Epithelial cell of prostate (primary cell): ENCODE measurements around the gene NCOA3.

Experiments
- DNase-seq: peaks from one replicate; pipeline ENCODE4 v3.0.0-alpha.2; 2011; ENCODE audit warnings: low read depth, low spot score
- H3K27ac ChIP-seq: fragments of 450-650 bp; 2 replicates; pipeline ENCODE4 v1.5.1; 2017; ENCODE audit warnings: mild to moderate bottlenecking

NCOA3 gene

GRCh38 chr20:47672886-47673670 lies 171.4 kb downstream of the NCOA3 start:
- no peak overlapping the region for H3K27ac ChIP-seq
- no peak for DNase-seq

- DNase-seq, result no peak
- H3K27ac ChIP-seq, result no peak overlapping the region
Observed at GRCh38 chr20:47673671-47673955, 171.9 kb downstream of the NCOA3 start.

- no peak overlapping the region for H3K27ac ChIP-seq
- no peak for DNase-seq
Observed at GRCh38 chr20:47674145-47674544, 172.5 kb downstream of the NCOA3 start.

- no peak overlapping the region for H3K27ac ChIP-seq
Observed at GRCh38 chr20:47674686-47675085, 173.0 kb downstream of the NCOA3 start.

GRCh38 chr20:47675190-47676142 lies 173.8 kb downstream of the NCOA3 start:
- no peak for DNase-seq
- H3K27ac ChIP-seq, result no peak overlapping the region

More at GRCh38 chr20:47674686-47675085, 173.0 kb downstream of the NCOA3 start:
- DNase-seq, result no peak

- no peak for DNase-seq
- H3K27ac ChIP-seq, result no peak overlapping the region
Observed at GRCh38 chr20:47676219-47676721, 174.6 kb downstream of the NCOA3 start.

GRCh38 chr20:47676912-47677634 lies 175.4 kb downstream of the NCOA3 start:
- DNase-seq, result no peak
- H3K27ac ChIP-seq, result no peak overlapping the region

- DNase-seq, result peak; percentile 3
- no peak overlapping the region for H3K27ac ChIP-seq
Observed at GRCh38 chr20:47677635-47678453, 176.2 kb downstream of the NCOA3 start.

- DNase-seq, result no peak
Observed at GRCh38 chr20:47678536-47678935, 176.8 kb downstream of the NCOA3 start.

GRCh38 chr20:47679462-47679861 lies 177.8 kb downstream of the NCOA3 start:
- no peak overlapping the region for H3K27ac ChIP-seq
- DNase-seq, result no peak

More at GRCh38 chr20:47678536-47678935, 176.8 kb downstream of the NCOA3 start:
- H3K27ac ChIP-seq, result no peak overlapping the region

- DNase-seq, result no peak
- no peak overlapping the region for H3K27ac ChIP-seq
Observed at GRCh38 chr20:47680804-47681529, 179.3 kb downstream of the NCOA3 start.

GRCh38 chr20:47682028-47682783 lies 180.5 kb downstream of the NCOA3 start:
- no peak overlapping the region for H3K27ac ChIP-seq
- DNase-seq, result no peak

GRCh38 chr20:47682916-47683315 lies 181.2 kb downstream of the NCOA3 start:
- H3K27ac ChIP-seq, result no peak overlapping the region
- DNase-seq, result no peak

- DNase-seq, result no peak
- H3K27ac ChIP-seq, result no peak overlapping the region
Observed at GRCh38 chr20:47684306-47685080, 182.8 kb downstream of the NCOA3 start.

GRCh38 chr20:47686545-47686944 lies 184.9 kb downstream of the NCOA3 start:
- DNase-seq, result no peak
- no peak overlapping the region for H3K27ac ChIP-seq

GRCh38 chr20:47687095-47687987 lies 185.7 kb downstream of the NCOA3 start:
- H3K27ac ChIP-seq, result no peak overlapping the region
- no peak for DNase-seq
